Tibial nerve (tissue), 3 donors: ENCODE data around the gene P2RY14.

Source experiments
- POLR2A ChIP-seq, 2 donors: fragments of 450-650 bp; IDR thresholded peaks; one replicate each; pipeline ENCODE4 v1.6.1; 2017; ENCODE audit warnings: antibody characterized with exemption in 2 of 2, mild to moderate bottlenecking in 2 of 2, moderate library complexity in 2 of 2
- TF ChIP-seq, protein P1 (sequence below), 5 experiments: fragments of 200-600 bp in 3 of 5; fragments of 450-650 bp in 2 of 5; sonication (generic) in 3 of 5; IDR thresholded peaks; one replicate each; pipeline ENCODE4 v1.5.1; 2016 to 2019; ENCODE audit warnings: antibody characterized with exemption in 5 of 5, mild to moderate bottlenecking in 3 of 5, moderate library complexity in 2 of 5

GRCh38 chr3:151256749-151257148, 21.6 kb downstream of the P2RY14 start:
- TF ChIP-seq, protein P1, sequence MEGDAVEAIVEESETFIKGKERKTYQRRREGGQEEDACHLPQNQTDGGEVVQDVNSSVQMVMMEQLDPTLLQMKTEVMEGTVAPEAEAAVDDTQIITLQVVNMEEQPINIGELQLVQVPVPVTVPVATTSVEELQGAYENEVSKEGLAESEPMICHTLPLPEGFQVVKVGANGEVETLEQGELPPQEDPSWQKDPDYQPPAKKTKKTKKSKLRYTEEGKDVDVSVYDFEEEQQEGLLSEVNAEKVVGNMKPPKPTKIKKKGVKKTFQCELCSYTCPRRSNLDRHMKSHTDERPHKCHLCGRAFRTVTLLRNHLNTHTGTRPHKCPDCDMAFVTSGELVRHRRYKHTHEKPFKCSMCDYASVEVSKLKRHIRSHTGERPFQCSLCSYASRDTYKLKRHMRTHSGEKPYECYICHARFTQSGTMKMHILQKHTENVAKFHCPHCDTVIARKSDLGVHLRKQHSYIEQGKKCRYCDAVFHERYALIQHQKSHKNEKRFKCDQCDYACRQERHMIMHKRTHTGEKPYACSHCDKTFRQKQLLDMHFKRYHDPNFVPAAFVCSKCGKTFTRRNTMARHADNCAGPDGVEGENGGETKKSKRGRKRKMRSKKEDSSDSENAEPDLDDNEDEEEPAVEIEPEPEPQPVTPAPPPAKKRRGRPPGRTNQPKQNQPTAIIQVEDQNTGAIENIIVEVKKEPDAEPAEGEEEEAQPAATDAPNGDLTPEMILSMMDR (IDR thresholded peaks at IDR 0.05): no peak
- TF ChIP-seq POLR2A (IDR thresholded peaks at IDR 0.05): no peak
